Gastrocnemius medialis (tissue), 4 donors: ENCODE measurements around the gene RMDN2. TPM values are rescaled to one million over a fixed set of nuclear protein-coding genes. Genes with fewer than 3 reads are reported as not detected.

Experiments used
- ATAC-seq, 2 donors: fragments of 150-250 bp; one replicate each; pipeline ENCODE4 v1.9.1; 2016
- DNase-seq, 2 donors: peaks; one replicate each; pipeline ENCODE4 v3.0.0-alpha.2; 2019
- H3K27ac ChIP-seq, 4 donors: fragments of 200-600 bp; sonication (generic); 1 replicate in 1 of 4; 2 replicates in 3 of 4; pipeline ENCODE4 v1.5.1; 2016 to 2018; ENCODE audit warnings: mild to moderate bottlenecking in 2 of 4, moderate library complexity in 1 of 4
- H3K27me3 ChIP-seq, 3 donors: fragments of 200-600 bp; sonication (generic) in 2 of 3; 1 replicate in 1 of 3; 2 replicates in 2 of 3; pipeline versions ENCODE4 v1.5.1 to v1.6.0; 2016 to 2019; ENCODE audit warnings: mild to moderate bottlenecking in 1 of 3, moderate library complexity in 1 of 3
- H3K36me3 ChIP-seq, 2 donors: fragments of 200-600 bp; sonication (generic) in 1 of 2; one replicate each; pipeline ENCODE4 v1.5.1; 2017 to 2018
- H3K4me1 ChIP-seq, 2 donors: fragments of 200-600 bp; sonication (generic) in 1 of 2; one replicate each; pipeline ENCODE4 v1.5.1; 2016 to 2017; ENCODE audit warnings: mild to moderate bottlenecking in 2 of 2
- H3K4me3 ChIP-seq, 4 donors: fragments of 200-600 bp; sonication (generic) in 3 of 4; 1 replicate in 1 of 4; 2 replicates in 3 of 4; pipeline ENCODE4 v1.5.1; 2016 to 2019; ENCODE audit warnings: mild to moderate bottlenecking in 2 of 4
- H3K9me3 ChIP-seq, 3 donors: fragments of 200-600 bp; sonication (generic) in 2 of 3; 1 replicate in 1 of 3; 2 replicates in 2 of 3; pipeline ENCODE4 v1.5.1; 2016 to 2019
- CTCF ChIP-seq, 5 experiments: fragments of 450-650 bp in 3 of 5; fragments of 200-600 bp in 2 of 5; sonication (generic) in 2 of 5; IDR thresholded peaks in 4 of 5; conservative IDR thresholded peaks in 1 of 5; 1 replicate in 4 of 5; 2 replicates in 1 of 5; pipeline ENCODE4 v1.5.1; 2016 to 2019; ENCODE audit warnings: antibody characterized with exemption in 5 of 5, mild to moderate bottlenecking in 3 of 5, moderate library complexity in 3 of 5
- POLR2A ChIP-seq, 2 donors: fragments of 450-650 bp; IDR thresholded peaks; one replicate each; pipeline ENCODE4 v1.6.1; 2017; ENCODE audit warnings: antibody characterized with exemption in 2 of 2, mild to moderate bottlenecking in 2 of 2, moderate library complexity in 2 of 2
- in situ Hi-C, 4 donors: fragments of 200-750 bp; cut with MboI; loops; one replicate each; pipeline versions ENCODE4 v1.15.0 to v1.8.0; 2017; ENCODE audit warnings: low sequenced_read_pairs in 4 of 4
- intact Hi-C: fragments of 100-400 bp; cut with DNase I; formaldehyde crosslinking; loops from one replicate; pipeline ENCODE4 v1.15.1; 2023; ENCODE audit warnings: low total_unique reads
- total RNA-seq, 4 donors: library from RNA; depleted of rRNA; stranded (reverse); fragments of >200 nt; gene quantifications; one replicate each; pipeline versions ENCODE4 v1.1.0 to v1.2.3, GENCODE V29; 2016

Gene RMDN2
- total RNA-seq, 4 donors from 2014 or later, result 2.7 to 6.3 (median 3.3) TPM

DNA sequence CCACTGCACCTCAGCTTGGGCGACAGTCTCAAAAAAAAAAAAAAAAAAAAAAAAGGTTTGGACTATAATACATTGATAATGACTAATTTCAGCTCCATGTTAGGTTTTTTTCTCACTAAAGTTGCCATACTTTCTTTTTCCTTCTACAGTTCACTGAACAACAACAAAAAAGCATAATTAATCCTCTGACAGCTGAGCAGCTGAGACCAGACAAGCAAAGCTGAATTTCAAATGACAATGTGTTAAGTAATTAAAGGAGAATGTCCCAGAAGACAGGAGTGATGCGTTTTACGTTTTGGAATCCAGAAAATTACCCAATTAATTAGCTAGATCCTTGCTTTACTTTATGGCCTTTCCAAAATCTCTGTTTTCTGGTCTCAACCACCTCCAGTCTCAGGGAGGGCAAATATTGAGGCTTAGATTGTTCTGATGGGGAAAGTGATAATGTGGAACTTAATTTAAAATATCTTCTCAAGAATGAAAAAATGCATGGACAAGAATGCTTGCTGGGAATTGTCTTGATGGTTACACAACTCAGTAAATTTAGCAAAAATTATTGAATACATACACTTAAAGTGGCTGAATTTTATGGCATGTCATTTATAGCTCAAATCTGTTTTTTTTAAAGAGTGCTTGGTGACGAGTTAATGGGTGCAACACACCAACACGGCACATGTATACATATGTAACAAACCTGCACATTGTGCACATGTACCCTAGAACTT is 17.4 kb upstream of the RMDN2 start:
- no peaks in the 10 kb centered on the region for H3K36me3 ChIP-seq
- H3K4me1 ChIP-seq, result no peaks in the 10 kb centered on the region
- in situ Hi-C loops (no loop called here), intact Hi-C loops (no loop called here)
- H3K27me3 ChIP-seq, result no peaks in the 10 kb centered on the region
- no peak overlapping the region for H3K4me3 ChIP-seq
- TF ChIP-seq CTCF (IDR thresholded peaks at IDR 0.05 in 4 of 5, conservative IDR thresholded peaks at IDR 0.05 in 1 of 5), result no peak
- TF ChIP-seq POLR2A (IDR thresholded peaks at IDR 0.05), result no peak
- no peak overlapping the region for H3K27ac ChIP-seq
- no peaks in the 10 kb centered on the region for H3K9me3 ChIP-seq
- DNase-seq (no peak), ATAC-seq (no peak)

- H3K4me3 ChIP-seq, result no peak overlapping the region
- in situ Hi-C loops (no loop called here), intact Hi-C loops (no loop called here)
- ATAC-seq (no peak), DNase-seq (no peak)
- no peaks in the 10 kb centered on the region for H3K36me3 ChIP-seq
- no peak for TF ChIP-seq POLR2A (IDR thresholded peaks at IDR 0.05)
- no peak for TF ChIP-seq CTCF (IDR thresholded peaks at IDR 0.05 in 4 of 5, conservative IDR thresholded peaks at IDR 0.05 in 1 of 5)
- H3K4me1 ChIP-seq, result no peaks in the 10 kb centered on the region
- H3K27ac ChIP-seq, result no peak overlapping the region
- H3K27me3 ChIP-seq, result no peaks in the 10 kb centered on the region
- H3K9me3 ChIP-seq, result no peaks in the 10 kb centered on the region
These were observed 13.7 kb upstream of the RMDN2 start for GRCh38 chr2:37911296-37911873.

DNA sequence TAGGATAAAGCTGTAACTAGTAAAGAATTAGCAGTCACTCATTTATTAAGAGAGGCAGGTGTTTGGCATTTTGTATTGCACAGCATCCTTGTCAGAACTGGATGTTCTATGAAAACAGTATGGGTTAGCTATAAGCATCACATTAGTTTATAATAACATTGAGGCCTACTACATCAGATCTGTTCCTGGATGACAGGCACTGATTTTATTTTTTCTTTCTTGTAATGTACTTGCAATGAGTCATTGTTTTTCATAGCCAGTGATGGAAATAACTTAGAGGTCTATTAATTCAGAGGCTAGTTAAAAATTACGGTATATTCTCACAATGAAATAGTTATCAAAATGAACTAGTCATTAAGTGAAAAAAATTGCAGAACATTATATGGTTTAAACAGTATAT is 13.0 kb upstream of the RMDN2 start:
- Histone ChIP-seq H3K4me3 (no peak overlapping the region), H3K27me3 (no peaks in the 10 kb centered on the region), H3K4me1 (no peaks in the 10 kb centered on the region), H3K36me3 (no peaks in the 10 kb centered on the region), H3K27ac (no peak overlapping the region), H3K9me3 (no peaks in the 10 kb centered on the region)
- ATAC-seq, result no peak
- in situ Hi-C loops, result no loop called here
- intact Hi-C loops, result no loop called here
- no peak for DNase-seq
- TF ChIP-seq POLR2A (IDR thresholded peaks at IDR 0.05) (no peak), CTCF (IDR thresholded peaks at IDR 0.05 in 4 of 5, conservative IDR thresholded peaks at IDR 0.05 in 1 of 5) (no peak)

GRCh38 chr2:37912616-37913015 is 12.5 kb upstream of the RMDN2 start:
- H3K27me3 ChIP-seq, result no peaks in the 10 kb centered on the region
- intact Hi-C loops, result no loop called here
- H3K4me1 ChIP-seq, result no peaks in the 10 kb centered on the region
- in situ Hi-C loops, result no loop called here
- no peaks in the 10 kb centered on the region for H3K36me3 ChIP-seq
- H3K4me3 ChIP-seq, result no peak overlapping the region
- no peaks in the 10 kb centered on the region for H3K9me3 ChIP-seq
- no peak for TF ChIP-seq CTCF (IDR thresholded peaks at IDR 0.05 in 4 of 5, conservative IDR thresholded peaks at IDR 0.05 in 1 of 5)
- no peak for TF ChIP-seq POLR2A (IDR thresholded peaks at IDR 0.05)
- ATAC-seq, result no peak
- no peak overlapping the region for H3K27ac ChIP-seq
- no peak for DNase-seq
